SK-N-SH treated with all-trans-retinoic acid at 6 μM for 48 hours (cell line): ENCODE results near the gene TLN1.

ENCODE experiments used
- ARNTL ChIP-seq: fragments of 450-650 bp; formaldehyde crosslinking; IDR thresholded peaks from 2 replicates; pipeline ENCODE4 v1.5.0; 2020; ENCODE audit warnings: low read depth, mild to moderate bottlenecking, moderate library complexity, borderline replicate concordance
- ESRRG ChIP-seq: fragments of 250-450 bp; sonication (Bioruptor Pico); IDR thresholded peaks from 2 replicates; pipeline ENCODE4 v1.6.1; 2021; ENCODE audit warnings: mild to moderate bottlenecking
- ISL1 ChIP-seq: fragments of 250-450 bp; sonication (Bioruptor Pico); IDR thresholded peaks from 2 replicates; pipeline ENCODE4 v2.1.2; 2022; ENCODE audit warnings: mild to moderate bottlenecking, moderate library complexity
- RARB ChIP-seq: fragments of 250-450 bp; sonication (Bioruptor Pico); IDR thresholded peaks from 2 replicates; pipeline ENCODE4 v1.8.0; 2021; ENCODE audit warnings: mild to moderate bottlenecking, moderate library complexity
- SNAI2 ChIP-seq: fragments of 250-450 bp; sonication (Bioruptor Pico); IDR thresholded peaks from 2 replicates; pipeline ENCODE4 v1.5.0; 2020; ENCODE audit warnings: mild to moderate bottlenecking, moderate library complexity
- TCF4 ChIP-seq: fragments of 250-450 bp; sonication (Bioruptor Pico); IDR thresholded peaks from 2 replicates; pipeline ENCODE4 v1.8.0; 2021; ENCODE audit warnings: mild to moderate bottlenecking, moderate library complexity, borderline replicate concordance
- ZNF8 ChIP-seq: fragments of 450-650 bp; formaldehyde crosslinking; IDR thresholded peaks from 2 replicates; pipeline ENCODE4 v1.5.0; 2020; ENCODE audit warnings: mild to moderate bottlenecking, moderate library complexity
- TF ChIP-seq, protein P1 (sequence below): fragments of 250-450 bp; sonication (Bioruptor Pico); IDR thresholded peaks from 2 replicates; pipeline ENCODE4 v1.8.0; 2021; ENCODE audit warnings: low read depth, mild to moderate bottlenecking, moderate library complexity, borderline replicate concordance

DNA sequence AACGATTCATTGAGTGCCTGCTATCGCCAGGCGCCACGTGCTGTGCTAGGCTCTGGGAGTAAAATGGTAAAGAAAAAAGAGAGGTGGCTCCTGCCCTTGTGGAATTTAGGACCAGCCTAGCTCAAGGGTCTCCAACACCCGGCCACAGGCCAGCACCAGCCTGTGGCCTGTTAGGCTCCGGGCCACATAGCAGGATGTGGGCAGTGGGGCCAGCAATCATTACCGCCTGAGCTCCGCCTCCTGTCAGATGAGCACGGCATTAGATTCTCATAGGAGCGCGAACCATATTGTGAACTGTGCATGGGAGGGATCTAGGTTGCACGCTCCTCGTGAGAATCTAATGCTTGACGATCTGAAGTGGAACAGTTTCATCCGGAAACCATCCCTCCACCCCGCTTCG is 75.6 kb downstream of the TLN1 start:
- TF ChIP-seq RARB (CRISPR knock-in tag) (no peak), ZNF8 (CRISPR knock-in tag) (no peak), ISL1 (CRISPR knock-in tag) (no peak), ESRRG (CRISPR knock-in tag) (no peak), SNAI2 (no peak), TCF4 (no peak), ARNTL (CRISPR knock-in tag) (no peak)
- TF ChIP-seq, protein P1, sequence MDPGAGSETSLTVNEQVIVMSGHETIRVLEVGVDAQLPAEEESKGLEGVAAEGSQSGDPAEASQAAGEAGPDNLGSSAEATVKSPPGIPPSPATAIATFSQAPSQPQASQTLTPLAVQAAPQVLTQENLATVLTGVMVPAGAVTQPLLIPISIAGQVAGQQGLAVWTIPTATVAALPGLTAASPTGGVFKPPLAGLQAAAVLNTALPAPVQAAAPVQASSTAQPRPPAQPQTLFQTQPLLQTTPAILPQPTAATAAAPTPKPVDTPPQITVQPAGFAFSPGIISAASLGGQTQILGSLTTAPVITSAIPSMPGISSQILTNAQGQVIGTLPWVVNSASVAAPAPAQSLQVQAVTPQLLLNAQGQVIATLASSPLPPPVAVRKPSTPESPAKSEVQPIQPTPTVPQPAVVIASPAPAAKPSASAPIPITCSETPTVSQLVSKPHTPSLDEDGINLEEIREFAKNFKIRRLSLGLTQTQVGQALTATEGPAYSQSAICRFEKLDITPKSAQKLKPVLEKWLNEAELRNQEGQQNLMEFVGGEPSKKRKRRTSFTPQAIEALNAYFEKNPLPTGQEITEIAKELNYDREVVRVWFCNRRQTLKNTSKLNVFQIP (CRISPR knock-in tag): no peak
